Measurements from ENCODE around the gene FDX2.

Gene FDX2

DNA sequence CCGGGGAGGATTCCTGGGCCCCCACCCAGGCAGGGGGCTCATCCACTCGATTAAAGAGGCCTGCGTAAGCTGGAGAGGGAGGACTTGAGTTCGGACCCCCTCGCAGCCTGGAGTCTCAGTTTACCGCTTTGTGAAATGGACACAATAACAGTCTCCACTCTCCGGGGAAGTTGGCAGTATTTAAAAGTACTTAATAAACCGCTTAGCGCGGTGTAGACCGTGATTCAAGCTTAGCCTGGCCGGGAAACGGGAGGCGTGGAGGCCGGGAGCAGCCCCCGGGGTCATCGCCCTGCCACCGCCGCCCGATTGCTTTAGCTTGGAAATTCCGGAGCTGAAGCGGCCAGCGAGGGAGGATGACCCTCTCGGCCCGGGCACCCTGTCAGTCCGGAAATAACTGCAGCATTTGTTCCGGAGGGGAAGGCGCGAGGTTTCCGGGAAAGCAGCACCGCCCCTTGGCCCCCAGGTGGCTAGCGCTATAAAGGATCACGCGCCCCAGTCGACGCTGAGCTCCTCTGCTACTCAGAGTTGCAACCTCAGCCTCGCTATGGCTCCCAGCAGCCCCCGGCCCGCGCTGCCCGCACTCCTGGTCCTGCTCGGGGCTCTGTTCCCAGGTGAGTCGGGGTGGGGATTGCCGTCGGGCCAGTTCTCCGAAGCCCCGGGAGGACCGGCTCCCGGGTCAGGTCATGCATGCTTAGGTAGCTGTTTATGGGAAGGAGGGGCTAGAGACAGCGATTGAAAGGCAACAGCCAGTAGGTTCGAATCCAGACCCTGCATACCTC is 45.0 kb downstream of the FDX2 start, which contains the start of gene ICAM1:
Gene ICAM1, plus strand, starts transcription at position 505 of the 779 bp plus-strand sequence. Its CDS starts 40 bp downstream, at position 545.
- Histone ChIP-seq H4K12ac (ENCODE audit: low read depth, low read length) (peak within 1 kb of the TSS; percentile 72), H3K27ac (ENCODE audit: low read depth, low read length) (no peak within 1 kb of the TSS), H3K36me3 (ENCODE audit: control insufficient read depth in 1 of 2, insufficient read depth in 2 of 2, low read length in 2 of 2) (no peaks in the 10 kb centered on the region), H4K91ac (ENCODE audit: low read depth, low read length) (peak within 1 kb of the TSS; percentile 57), H3K27me3 (ENCODE audit: insufficient read depth, low read length) (no peaks in the 10 kb centered on the region), H2AK5ac (ENCODE audit: low read length) (no peak within 1 kb of the TSS), H3K79me2 (ENCODE audit: control insufficient read depth, insufficient read depth, low read length, poor library complexity) (no peaks in the 10 kb centered on the region), H3K4ac (ENCODE audit: low read depth, low read length) (no peak within 1 kb of the TSS), H2BK120ac (ENCODE audit: insufficient read depth, low read length, poor library complexity) (peak within 1 kb of the TSS; percentile 2), H2BK5ac (ENCODE audit: low read depth, low read length, poor library complexity) (no peak within 1 kb of the TSS), H3K4me3 (ENCODE audit: low read depth, low read length) (no peak within 1 kb of the TSS), H3K9ac (ENCODE audit: low read length) (no peak within 1 kb of the TSS), H3K14ac (ENCODE audit: low read length) (peak within 1 kb of the TSS; percentile 37), H3K18ac (ENCODE audit: low read length) (no peak within 1 kb of the TSS), H2AFZ (ENCODE audit: insufficient read depth, low read length, poor library complexity) (peak within 1 kb of the TSS; percentile 79), H4K8ac (ENCODE audit: low read depth, low read length) (peak within 1 kb of the TSS; percentile 84), H3K79me1 (ENCODE audit: low read length) (peaks cover 2% of the 10 kb centered on the region), H3K4me1 (ENCODE audit: control insufficient read depth in 1 of 2, insufficient read depth in 2 of 2, low read length in 2 of 2) (peaks cover 13 to 14% of the 10 kb centered on the region in 2 experiments), H3K23ac (ENCODE audit: low read length) (no peak within 1 kb of the TSS), H3K4me2 (ENCODE audit: low read length) (peak within 1 kb of the TSS; percentile 59), H3K9me3 (ENCODE audit: insufficient read depth, low read depth, low read length) (no peaks in the 10 kb centered on the region), H2BK12ac (ENCODE audit: low read length) (no peak within 1 kb of the TSS)
- no CpG with 5 or more reads among the region's 51 CpGs for WGBS (ENCODE audit: extremely low coverage, insufficient coverage, insufficient read length)
- DNase-seq: peak; percentile 91 to 97

DNA sequence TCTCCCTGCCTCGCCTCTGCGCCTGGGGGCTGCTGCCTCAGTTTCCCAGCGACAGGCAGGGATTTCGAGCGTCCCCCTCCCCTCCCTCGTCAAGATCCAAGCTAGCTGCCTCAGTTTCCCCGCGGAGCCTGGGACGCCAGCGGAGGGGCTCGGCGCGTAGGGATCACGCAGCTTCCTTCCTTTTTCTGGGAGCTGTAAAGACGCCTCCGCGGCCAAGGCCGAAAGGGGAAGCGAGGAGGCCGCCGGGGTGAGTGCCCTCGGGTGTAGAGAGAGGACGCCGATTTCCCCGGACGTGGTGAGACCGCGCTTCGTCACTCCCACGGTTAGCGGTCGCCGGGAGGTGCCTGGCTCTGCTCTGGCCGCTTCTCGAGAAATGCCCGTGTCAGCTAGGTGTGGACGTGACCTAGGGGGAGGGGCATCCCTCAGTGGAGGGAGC is 45.6 kb downstream of the FDX2 start:
- Histone ChIP-seq H3K4ac (ENCODE audit: low read depth, low read length) (no peak overlapping the region), H4K8ac (ENCODE audit: low read depth, low read length) (peak overlapping the region; percentile 84), H4K91ac (ENCODE audit: low read depth, low read length) (no peak overlapping the region), H3K79me2 (ENCODE audit: control insufficient read depth, insufficient read depth, low read length, poor library complexity) (no peaks in the 10 kb centered on the region), H3K36me3 (ENCODE audit: control insufficient read depth in 1 of 2, insufficient read depth in 2 of 2, low read length in 2 of 2) (no peaks in the 10 kb centered on the region), H4K12ac (ENCODE audit: low read depth, low read length) (peak overlapping the region; percentile 72), H2BK5ac (ENCODE audit: low read depth, low read length, poor library complexity) (no peak overlapping the region), H3K27ac (ENCODE audit: low read depth, low read length) (no peak overlapping the region), H2AFZ (ENCODE audit: insufficient read depth, low read length, poor library complexity) (peak overlapping the region; percentile 30), H3K4me1 (ENCODE audit: control insufficient read depth in 1 of 2, insufficient read depth in 2 of 2, low read length in 2 of 2) (peaks cover 13 to 14% of the 10 kb centered on the region in 2 experiments), H2BK12ac (ENCODE audit: low read length) (no peak overlapping the region), H3K4me2 (ENCODE audit: low read length) (peak overlapping the region; percentile 59), H3K23ac (ENCODE audit: low read length) (no peak overlapping the region), H2AK5ac (ENCODE audit: low read length) (no peak overlapping the region), H3K79me1 (ENCODE audit: low read length) (peaks cover 2% of the 10 kb centered on the region), H2BK120ac (ENCODE audit: insufficient read depth, low read length, poor library complexity) (peak overlapping the region; percentile 2), H3K14ac (ENCODE audit: low read length) (peak overlapping the region; percentile 9), H3K4me3 (ENCODE audit: low read depth, low read length) (no peak overlapping the region), H3K9ac (ENCODE audit: low read length) (no peak overlapping the region), H3K27me3 (ENCODE audit: insufficient read depth, low read length) (no peaks in the 10 kb centered on the region), H3K18ac (ENCODE audit: low read length) (no peak overlapping the region), H3K9me3 (ENCODE audit: insufficient read depth, low read depth, low read length) (no peaks in the 10 kb centered on the region)
- no CpG with 5 or more reads among the region's 37 CpGs for WGBS (ENCODE audit: extremely low coverage, insufficient coverage, insufficient read length)
- DNase-seq: peak; percentile 37 to 60

DNA sequence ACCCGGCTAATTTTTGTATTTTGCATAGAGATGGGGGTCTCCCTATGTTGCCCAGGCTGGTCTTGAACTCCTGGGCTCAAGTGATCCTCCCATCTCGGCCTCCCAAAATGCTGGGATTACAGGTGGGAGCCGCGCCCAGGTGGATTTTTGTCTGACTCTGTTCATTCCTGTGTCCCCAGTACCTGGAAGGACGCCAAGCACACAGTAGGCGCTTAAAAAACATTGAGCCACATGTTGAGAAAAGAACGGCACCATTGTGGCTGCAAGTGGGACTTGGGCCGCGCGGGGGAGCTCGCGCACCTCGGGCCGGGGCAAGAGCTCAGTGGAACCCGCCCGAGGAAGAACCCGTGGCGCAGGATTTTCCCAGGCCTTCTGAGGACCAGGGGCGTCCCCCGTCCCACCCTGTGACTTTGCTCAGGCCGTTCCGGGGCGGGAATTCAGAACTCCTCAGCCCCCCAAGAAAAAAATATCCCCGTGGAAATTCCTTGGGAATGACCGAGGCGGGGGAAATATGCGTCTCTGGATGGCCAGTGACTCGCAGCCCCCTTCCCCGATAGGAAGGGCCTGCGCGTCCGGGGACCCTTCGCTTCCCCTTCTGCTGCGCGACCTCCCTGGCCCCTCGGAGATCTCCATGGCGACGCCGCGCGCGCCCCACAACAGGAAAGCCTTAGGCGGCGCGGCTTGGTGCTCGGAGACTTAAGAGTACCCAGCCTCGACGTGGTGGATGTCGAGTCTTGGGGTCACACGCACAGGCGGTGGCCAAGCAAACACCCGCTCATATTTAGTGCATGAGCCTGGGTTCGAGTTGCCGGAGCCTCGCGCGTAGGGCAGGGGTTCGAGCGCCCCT is 46.3 kb downstream of the FDX2 start:
- H3K27ac ChIP-seq (ENCODE audit: low read depth, low read length): no peak overlapping the region
- peaks cover 2% of the 10 kb centered on the region for H3K79me1 ChIP-seq (ENCODE audit: low read length)
- H2BK5ac ChIP-seq (ENCODE audit: low read depth, low read length, poor library complexity): no peak overlapping the region
- H2AK5ac ChIP-seq (ENCODE audit: low read length): peak overlapping the region; percentile 20
- no peak overlapping the region for H3K4me3 ChIP-seq (ENCODE audit: low read depth, low read length)
- no peaks in the 10 kb centered on the region for H3K27me3 ChIP-seq (ENCODE audit: insufficient read depth, low read length)
- H3K18ac ChIP-seq (ENCODE audit: low read length): no peak overlapping the region
- H4K91ac ChIP-seq (ENCODE audit: low read depth, low read length): peak overlapping the region; percentile 57
- peak overlapping the region; percentile 59 for H3K4me2 ChIP-seq (ENCODE audit: low read length)
- no peaks in the 10 kb centered on the region for H3K79me2 ChIP-seq (ENCODE audit: control insufficient read depth, insufficient read depth, low read length, poor library complexity)
- DNase-seq: peak; percentile 79 to 86
- WGBS (ENCODE audit: extremely low coverage, insufficient coverage, insufficient read length): no CpG with 5 or more reads among the region's 59 CpGs
- H3K36me3 ChIP-seq (ENCODE audit: control insufficient read depth in 1 of 2, insufficient read depth in 2 of 2, low read length in 2 of 2): no peaks in the 10 kb centered on the region
- H3K23ac ChIP-seq (ENCODE audit: low read length): no peak overlapping the region
- H2AFZ ChIP-seq (ENCODE audit: insufficient read depth, low read length, poor library complexity): peak overlapping the region; percentile 79
- H2BK12ac ChIP-seq (ENCODE audit: low read length): no peak overlapping the region
- H3K14ac ChIP-seq (ENCODE audit: low read length): peak overlapping the region; percentile 37
- peak overlapping the region; percentile 25 for H3K4ac ChIP-seq (ENCODE audit: low read depth, low read length)
- H4K8ac ChIP-seq (ENCODE audit: low read depth, low read length): peak overlapping the region; percentile 84
- no peak overlapping the region for H3K9ac ChIP-seq (ENCODE audit: low read length)
- H3K9me3 ChIP-seq (ENCODE audit: insufficient read depth, low read depth, low read length): no peaks in the 10 kb centered on the region
- peak overlapping the region; percentile 72 for H4K12ac ChIP-seq (ENCODE audit: low read depth, low read length)
- H2BK120ac ChIP-seq (ENCODE audit: insufficient read depth, low read length, poor library complexity): peak overlapping the region; percentile 18
- peaks cover 13 to 14% of the 10 kb centered on the region in 2 experiments for H3K4me1 ChIP-seq (ENCODE audit: control insufficient read depth in 1 of 2, insufficient read depth in 2 of 2, low read length in 2 of 2)

DNA sequence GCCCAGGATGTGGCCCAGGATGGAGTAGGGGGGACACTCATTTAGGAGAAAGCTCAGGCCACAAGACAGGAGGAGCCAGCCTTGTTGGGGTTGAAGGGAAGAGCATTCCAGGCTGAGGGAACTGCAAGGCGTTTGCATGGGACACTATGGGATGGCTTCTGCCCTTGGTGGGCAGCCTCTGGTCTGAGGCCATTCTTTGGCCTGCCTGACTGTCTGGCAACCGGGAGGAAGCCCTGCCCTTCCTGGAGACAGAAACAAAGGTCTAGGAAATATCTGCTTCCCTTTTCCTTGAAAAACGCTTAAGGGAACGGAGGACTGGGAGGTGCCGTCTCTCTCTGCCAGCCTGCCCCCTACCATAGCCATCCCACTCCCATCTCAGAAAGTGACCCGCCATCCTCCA is 47.7 kb downstream of the FDX2 start:
- H3K27me3 ChIP-seq (ENCODE audit: insufficient read depth, low read length): no peaks in the 10 kb centered on the region
- no peaks in the 10 kb centered on the region for H3K36me3 ChIP-seq (ENCODE audit: control insufficient read depth in 1 of 2, insufficient read depth in 2 of 2, low read length in 2 of 2)
- no peak overlapping the region for H3K23ac ChIP-seq (ENCODE audit: low read length)
- no peak overlapping the region for H2BK12ac ChIP-seq (ENCODE audit: low read length)
- no peak overlapping the region for H3K4ac ChIP-seq (ENCODE audit: low read depth, low read length)
- H2BK120ac ChIP-seq (ENCODE audit: insufficient read depth, low read length, poor library complexity): no peak overlapping the region
- no peaks in the 10 kb centered on the region for H3K9me3 ChIP-seq (ENCODE audit: insufficient read depth, low read depth, low read length)
- H4K8ac ChIP-seq (ENCODE audit: low read depth, low read length): peak overlapping the region; percentile 21
- H2AFZ ChIP-seq (ENCODE audit: insufficient read depth, low read length, poor library complexity): no peak overlapping the region
- H3K14ac ChIP-seq (ENCODE audit: low read length): no peak overlapping the region
- H3K9ac ChIP-seq (ENCODE audit: low read length): no peak overlapping the region
- H3K27ac ChIP-seq (ENCODE audit: low read depth, low read length): no peak overlapping the region
- no peak for DNase-seq
- no peak overlapping the region for H4K12ac ChIP-seq (ENCODE audit: low read depth, low read length)
- no peak overlapping the region for H2AK5ac ChIP-seq (ENCODE audit: low read length)
- H3K18ac ChIP-seq (ENCODE audit: low read length): no peak overlapping the region
- no peak overlapping the region for H3K4me3 ChIP-seq (ENCODE audit: low read depth, low read length)
- peaks cover 13 to 14% of the 10 kb centered on the region in 2 experiments for H3K4me1 ChIP-seq (ENCODE audit: control insufficient read depth in 1 of 2, insufficient read depth in 2 of 2, low read length in 2 of 2)
- H2BK5ac ChIP-seq (ENCODE audit: low read depth, low read length, poor library complexity): no peak overlapping the region
- no peak overlapping the region for H4K91ac ChIP-seq (ENCODE audit: low read depth, low read length)
- WGBS (ENCODE audit: extremely low coverage, insufficient coverage, insufficient read length): no CpG with 5 or more reads among the region's 6 CpGs
- peaks cover 2% of the 10 kb centered on the region for H3K79me1 ChIP-seq (ENCODE audit: low read length)
- H3K4me2 ChIP-seq (ENCODE audit: low read length): no peak overlapping the region
- no peaks in the 10 kb centered on the region for H3K79me2 ChIP-seq (ENCODE audit: control insufficient read depth, insufficient read depth, low read length, poor library complexity)
